BLaER1 treated with 17β-estradiol and CSF1 and Interleukin-3, amounts not matched to agents 10 nM and 100 nM (cell line): ENCODE data around the gene CCDC57.

Experiments used
- H3K27ac ChIP-seq, 11 experiments: shearing (Covaris generic); formaldehyde crosslinking; 2 replicates each; pipeline ENCODE4 v1.8.1; 2022
- H3K27me3 ChIP-seq, 11 experiments: shearing (Covaris generic); formaldehyde crosslinking; 2 replicates each; pipeline ENCODE4 v1.8.1; 2022
- H3K36me3 ChIP-seq, 11 experiments: shearing (Covaris generic); formaldehyde crosslinking; 2 replicates each; pipeline ENCODE4 v1.8.1; 2022
- H3K4me1 ChIP-seq, 10 experiments: shearing (Covaris generic); formaldehyde crosslinking; 2 replicates each; pipeline ENCODE4 v1.8.1; 2022
- H3K4me2 ChIP-seq, 11 experiments: shearing (Covaris generic); formaldehyde crosslinking; 2 replicates each; pipeline ENCODE4 v1.8.1; 2022
- H3K4me3 ChIP-seq, 10 experiments: shearing (Covaris generic); formaldehyde crosslinking; 2 replicates each; pipeline ENCODE4 v1.8.1; 2022
- H3K9ac ChIP-seq, 11 experiments: shearing (Covaris generic); formaldehyde crosslinking; 2 replicates each; pipeline ENCODE4 v1.8.1; 2022
- H3K9me3 ChIP-seq, 11 experiments: shearing (Covaris generic); formaldehyde crosslinking; replicated peaks in 1 of 11; 2 replicates each; pipeline ENCODE4 v1.8.1; 2022
- H4K20me1 ChIP-seq, 11 experiments: shearing (Covaris generic); formaldehyde crosslinking; 2 replicates each; pipeline ENCODE4 v1.8.1; 2022
- Cebpa-rat ChIP-seq, 11 experiments: shearing (Covaris generic); IDR thresholded peaks; 2 replicates each; pipeline ENCODE4 v1.8.1; 2022

CCDC57 gene

GRCh38 chr17:82054351-82055022 lies 158.2 kb downstream of the CCDC57 start:
- no peaks in the 10 kb centered on the region for H3K9me3 ChIP-seq
- peaks cover 32 to 65% (median 45%) of the 10 kb centered on the region in 10 experiments for H3K4me1 ChIP-seq
- H3K4me3 ChIP-seq = no peak overlapping the region; a peak in 1 of 20 replicates
- peaks cover 0 to 86% (median 74%) of the 10 kb centered on the region in 11 experiments; a peak in 20 of 22 replicates for H4K20me1 ChIP-seq
- no peak for TF ChIP-seq Cebpa-rat (IDR thresholded peaks at IDR 0.05)
- H3K36me3 ChIP-seq = peaks cover 57 to 73% (median 68%) of the 10 kb centered on the region in 11 experiments
- no peak overlapping the region; a peak in 1 of 22 replicates for H3K4me2 ChIP-seq
- H3K9ac ChIP-seq = peak overlapping the region in 4 of 11 experiments; percentile 5 to 94 (median 56); a peak in 3 of 22 replicates
- no peak overlapping the region for H3K27ac ChIP-seq
- H3K27me3 ChIP-seq = no peaks in the 10 kb centered on the region

DNA sequence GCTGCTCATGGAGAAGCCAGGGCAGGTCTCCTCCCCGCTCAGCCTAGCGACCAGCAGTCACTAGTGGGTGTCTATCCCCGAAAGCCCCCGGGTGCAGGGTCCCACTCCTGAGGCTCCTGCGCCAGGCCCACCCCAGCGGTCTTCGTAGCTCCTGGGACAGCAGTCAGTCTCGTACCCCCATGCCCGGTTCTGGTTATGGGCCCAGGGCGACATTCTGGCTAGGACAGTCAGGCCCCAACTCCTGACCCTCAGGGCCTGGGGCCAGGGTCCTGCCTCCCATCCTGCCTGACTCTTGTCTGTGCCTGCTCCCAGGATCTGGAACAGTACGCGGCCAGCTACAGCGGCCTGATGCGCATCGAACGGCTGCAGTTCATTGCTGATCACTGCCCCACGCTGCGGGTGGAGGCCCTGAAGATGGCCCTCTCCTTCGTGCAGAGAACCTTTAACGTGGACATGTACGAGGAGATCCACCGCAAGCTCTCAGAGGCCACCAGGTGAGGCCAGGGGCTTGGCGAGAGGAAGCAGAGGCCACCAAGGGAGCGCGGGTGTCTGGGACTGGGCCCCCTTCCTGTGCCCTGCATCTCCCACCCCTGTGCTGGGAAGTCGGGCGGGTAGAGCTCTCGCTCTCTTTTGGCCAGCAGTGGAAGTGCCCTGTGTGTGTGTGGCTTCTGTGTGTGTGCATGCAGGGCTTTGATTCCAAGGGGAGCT lies 158.9 kb downstream of the CCDC57 start:
- no peaks in the 10 kb centered on the region for H3K9me3 ChIP-seq
- H3K36me3 ChIP-seq = peaks cover 53 to 72% (median 68%) of the 10 kb centered on the region in 11 experiments
- peak overlapping the region; percentile 82 to 94 (median 89); a peak in 18 of 22 replicates for H3K9ac ChIP-seq
- no peaks in the 10 kb centered on the region for H3K27me3 ChIP-seq
- H3K4me1 ChIP-seq = peaks cover 29 to 57% (median 38%) of the 10 kb centered on the region in 10 experiments
- H3K4me3 ChIP-seq = peak overlapping the region in 8 of 10 experiments; percentile 9 to 99 (median 96); a peak in 9 of 20 replicates
- no peak for TF ChIP-seq Cebpa-rat (IDR thresholded peaks at IDR 0.05)
- no peak overlapping the region for H3K27ac ChIP-seq
- peaks cover 0 to 78% (median 66%) of the 10 kb centered on the region in 11 experiments; a peak in 20 of 22 replicates for H4K20me1 ChIP-seq
- H3K4me2 ChIP-seq = peak overlapping the region; percentile 90 to 100 (median 98); a peak in 21 of 22 replicates

DNA sequence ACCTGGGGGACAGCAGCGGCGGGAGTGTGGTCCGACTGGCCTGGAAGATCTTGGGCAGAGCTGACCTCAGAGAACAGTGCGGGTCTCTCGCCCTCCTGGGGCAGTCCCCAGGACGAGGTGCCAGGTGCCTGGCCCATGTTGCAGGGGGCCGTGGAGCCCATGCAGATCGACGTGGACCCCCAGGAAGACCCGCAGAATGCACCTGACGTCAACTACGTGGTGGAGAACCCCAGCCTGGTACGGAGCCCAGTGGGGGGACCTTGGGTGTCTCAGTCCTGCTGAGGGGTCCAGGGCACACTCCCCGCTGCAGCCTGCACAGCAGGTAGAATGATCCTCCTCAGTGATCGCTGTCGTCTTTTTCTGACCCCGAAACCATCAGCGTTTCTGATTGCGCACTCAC lies 159.5 kb downstream of the CCDC57 start:
- Histone ChIP-seq H4K20me1 (peaks cover 0 to 72% (median 60%) of the 10 kb centered on the region in 11 experiments; a peak in 20 of 22 replicates), H3K36me3 (peaks cover 47 to 72% (median 68%) of the 10 kb centered on the region in 11 experiments), H3K9ac (peak overlapping the region; percentile 82 to 94 (median 89); a peak in 21 of 22 replicates), H3K27me3 (no peaks in the 10 kb centered on the region), H3K4me2 (peak overlapping the region; percentile 90 to 100 (median 98)), H3K4me3 (peak overlapping the region; percentile 94 to 99 (median 97); a peak in 18 of 20 replicates), H3K4me1 (peaks cover 28 to 53% (median 36%) of the 10 kb centered on the region in 10 experiments), H3K9me3 (no peaks in the 10 kb centered on the region), H3K27ac (no peak overlapping the region; a peak in 1 of 22 replicates)
- no peak for TF ChIP-seq Cebpa-rat (IDR thresholded peaks at IDR 0.05)

- TF ChIP-seq Cebpa-rat (IDR thresholded peaks at IDR 0.05) = no peak
- Histone ChIP-seq H3K9ac (peak overlapping the region; percentile 82 to 94 (median 89)), H3K27me3 (no peaks in the 10 kb centered on the region), H3K4me3 (peak overlapping the region; percentile 94 to 99 (median 97)), H3K27ac (peak overlapping the region; percentile 9 to 81 (median 77); a peak in 19 of 22 replicates), H3K4me1 (peaks cover 28 to 50% (median 36%) of the 10 kb centered on the region in 10 experiments), H4K20me1 (peaks cover 0 to 67% (median 55%) of the 10 kb centered on the region in 11 experiments; a peak in 20 of 22 replicates), H3K4me2 (peak overlapping the region; percentile 90 to 100 (median 98)), H3K9me3 (no peaks in the 10 kb centered on the region), H3K36me3 (peaks cover 47 to 72% (median 67%) of the 10 kb centered on the region in 11 experiments)
Measured at GRCh38 chr17:82052638-82053059, 160.0 kb downstream of the CCDC57 start.

- Histone ChIP-seq H3K9ac (peak within 1 kb of the TSS; percentile 82 to 94 (median 89)), H3K4me2 (peak within 1 kb of the TSS; percentile 92 to 100 (median 99)), H3K9me3 (no peaks in the 10 kb centered on the region), H3K27ac (peak within 1 kb of the TSS; percentile 63 to 81 (median 77)), H4K20me1 (peaks cover 0 to 61% (median 49%) of the 10 kb centered on the region in 11 experiments; a peak in 20 of 22 replicates), H3K4me1 (peaks cover 28 to 43% (median 34%) of the 10 kb centered on the region in 10 experiments), H3K36me3 (peaks cover 41 to 72% (median 67%) of the 10 kb centered on the region in 11 experiments), H3K27me3 (no peaks in the 10 kb centered on the region), H3K4me3 (peak within 1 kb of the TSS; percentile 94 to 99 (median 97))
- TF ChIP-seq Cebpa-rat (IDR thresholded peaks at IDR 0.05) = no peak
Measured at GRCh38 chr17:82051776-82052637, 160.6 kb downstream of the CCDC57 start, which contains the start of the genes GPS1 and RFNG. Gene GPS1, plus strand, starts transcription at chr17:82051898. Its CDS starts 34 bp downstream, at chr17:82051932. Gene RFNG, minus strand, starts transcription at chr17:82051811. Its CDS starts 45 bp downstream, at chr17:82051766.
